Gastrocnemius medialis (tissue), 4 donors: ENCODE results near the gene CFI. TPM values are rescaled to one million over a fixed set of nuclear protein-coding genes. Genes with fewer than 3 reads are reported as not detected.

Source experiments
- ATAC-seq, 2 donors: fragments of 150-250 bp; one replicate each; pipeline ENCODE4 v1.9.1; 2016
- DNase-seq, 2 donors: peaks; one replicate each; pipeline ENCODE4 v3.0.0-alpha.2; 2019
- H3K27ac ChIP-seq, 4 donors: fragments of 200-600 bp; sonication (generic); 1 replicate in 1 of 4; 2 replicates in 3 of 4; pipeline ENCODE4 v1.5.1; 2016 to 2018; ENCODE audit warnings: mild to moderate bottlenecking in 2 of 4, moderate library complexity in 1 of 4
- H3K27me3 ChIP-seq, 3 donors: fragments of 200-600 bp; sonication (generic) in 2 of 3; 1 replicate in 1 of 3; 2 replicates in 2 of 3; pipeline versions ENCODE4 v1.5.1 to v1.6.0; 2016 to 2019; ENCODE audit warnings: mild to moderate bottlenecking in 1 of 3, moderate library complexity in 1 of 3
- H3K36me3 ChIP-seq, 2 donors: fragments of 200-600 bp; sonication (generic) in 1 of 2; one replicate each; pipeline ENCODE4 v1.5.1; 2017 to 2018
- H3K4me1 ChIP-seq, 2 donors: fragments of 200-600 bp; sonication (generic) in 1 of 2; one replicate each; pipeline ENCODE4 v1.5.1; 2016 to 2017; ENCODE audit warnings: mild to moderate bottlenecking in 2 of 2
- H3K4me3 ChIP-seq, 4 donors: fragments of 200-600 bp; sonication (generic) in 3 of 4; 1 replicate in 1 of 4; 2 replicates in 3 of 4; pipeline ENCODE4 v1.5.1; 2016 to 2019; ENCODE audit warnings: mild to moderate bottlenecking in 2 of 4
- H3K9me3 ChIP-seq, 3 donors: fragments of 200-600 bp; sonication (generic) in 2 of 3; 1 replicate in 1 of 3; 2 replicates in 2 of 3; pipeline ENCODE4 v1.5.1; 2016 to 2019
- POLR2A ChIP-seq, 2 donors: fragments of 450-650 bp; IDR thresholded peaks; one replicate each; pipeline ENCODE4 v1.6.1; 2017; ENCODE audit warnings: antibody characterized with exemption in 2 of 2, mild to moderate bottlenecking in 2 of 2, moderate library complexity in 2 of 2
- in situ Hi-C, 4 donors: fragments of 200-750 bp; cut with MboI; loops; one replicate each; pipeline versions ENCODE4 v1.15.0 to v1.8.0; 2017; ENCODE audit warnings: low sequenced_read_pairs in 4 of 4
- intact Hi-C: fragments of 100-400 bp; cut with DNase I; formaldehyde crosslinking; loops from one replicate; pipeline ENCODE4 v1.15.1; 2023; ENCODE audit warnings: low total_unique reads
- total RNA-seq, 4 donors: library from RNA; depleted of rRNA; stranded (reverse); fragments of >200 nt; gene quantifications; one replicate each; pipeline versions ENCODE4 v1.1.0 to v1.2.3, GENCODE V29; 2016
- TF ChIP-seq, protein P1 (sequence below), 5 experiments: fragments of 450-650 bp in 3 of 5; fragments of 200-600 bp in 2 of 5; sonication (generic) in 2 of 5; IDR thresholded peaks in 4 of 5; conservative IDR thresholded peaks in 1 of 5; 1 replicate in 4 of 5; 2 replicates in 1 of 5; pipeline ENCODE4 v1.5.1; 2016 to 2019; ENCODE audit warnings: antibody characterized with exemption in 5 of 5, mild to moderate bottlenecking in 3 of 5, moderate library complexity in 3 of 5

CFI gene
- total RNA-seq: 1 to 10 TPM; 1.1 to 3.7 (median 3.3) TPM

DNA sequence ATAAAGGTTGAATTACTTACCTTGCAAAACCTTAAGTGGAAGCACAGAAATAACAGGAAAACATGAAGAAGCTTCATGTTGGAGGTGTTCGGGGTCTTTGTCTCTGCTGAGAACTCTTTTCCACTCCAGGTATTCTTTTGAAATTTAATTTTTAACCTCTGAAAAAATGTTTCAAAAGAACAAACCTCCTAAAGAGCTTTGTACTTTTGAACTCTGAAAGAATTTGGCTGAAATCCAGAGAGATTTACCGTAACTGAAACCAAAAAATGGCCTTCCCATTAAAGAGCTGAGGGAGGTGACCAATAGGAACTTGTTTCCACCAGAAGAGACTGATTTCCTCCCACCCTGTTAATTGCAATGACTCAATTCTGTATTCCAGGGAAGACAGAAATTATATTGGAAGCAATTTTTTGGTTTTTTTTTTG, at the start of gene CFI:
TSS of gene CFI (minus strand) at position 105 of the 425 bp plus-strand sequence. CDS start at position 77, 28 bp downstream.
- Histone ChIP-seq H3K9me3 (no peaks in the 10 kb centered on the region), H3K27me3 (no peaks in the 10 kb centered on the region), H3K27ac (peak within 1 kb of the TSS in 3 of 4 donors; percentile 10 to 32 (median 25)), H3K36me3 (no peaks in the 10 kb centered on the region), H3K4me3 (peak within 1 kb of the TSS in 3 of 4 donors; percentile 28 to 35 (median 31)), H3K4me1 (no peaks in the 10 kb centered on the region)
- ATAC-seq (peak in 1 of 2 donors; percentile 47), DNase-seq (no peak)
- TF ChIP-seq, protein P1, sequence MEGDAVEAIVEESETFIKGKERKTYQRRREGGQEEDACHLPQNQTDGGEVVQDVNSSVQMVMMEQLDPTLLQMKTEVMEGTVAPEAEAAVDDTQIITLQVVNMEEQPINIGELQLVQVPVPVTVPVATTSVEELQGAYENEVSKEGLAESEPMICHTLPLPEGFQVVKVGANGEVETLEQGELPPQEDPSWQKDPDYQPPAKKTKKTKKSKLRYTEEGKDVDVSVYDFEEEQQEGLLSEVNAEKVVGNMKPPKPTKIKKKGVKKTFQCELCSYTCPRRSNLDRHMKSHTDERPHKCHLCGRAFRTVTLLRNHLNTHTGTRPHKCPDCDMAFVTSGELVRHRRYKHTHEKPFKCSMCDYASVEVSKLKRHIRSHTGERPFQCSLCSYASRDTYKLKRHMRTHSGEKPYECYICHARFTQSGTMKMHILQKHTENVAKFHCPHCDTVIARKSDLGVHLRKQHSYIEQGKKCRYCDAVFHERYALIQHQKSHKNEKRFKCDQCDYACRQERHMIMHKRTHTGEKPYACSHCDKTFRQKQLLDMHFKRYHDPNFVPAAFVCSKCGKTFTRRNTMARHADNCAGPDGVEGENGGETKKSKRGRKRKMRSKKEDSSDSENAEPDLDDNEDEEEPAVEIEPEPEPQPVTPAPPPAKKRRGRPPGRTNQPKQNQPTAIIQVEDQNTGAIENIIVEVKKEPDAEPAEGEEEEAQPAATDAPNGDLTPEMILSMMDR (IDR thresholded peaks at IDR 0.05 in 4 of 5, conservative IDR thresholded peaks at IDR 0.05 in 1 of 5): no peak
- no peak for TF ChIP-seq POLR2A (IDR thresholded peaks at IDR 0.05)
- intact Hi-C loops: no loop called here
- in situ Hi-C loops: loop anchor here in 2 of 4 donors (10.0 to 25.0 kb wide), 2 partner anchors 90 to 377 kb away; partner anchors contain the start of gene CASP6 (in 1 of the 2)

DNA sequence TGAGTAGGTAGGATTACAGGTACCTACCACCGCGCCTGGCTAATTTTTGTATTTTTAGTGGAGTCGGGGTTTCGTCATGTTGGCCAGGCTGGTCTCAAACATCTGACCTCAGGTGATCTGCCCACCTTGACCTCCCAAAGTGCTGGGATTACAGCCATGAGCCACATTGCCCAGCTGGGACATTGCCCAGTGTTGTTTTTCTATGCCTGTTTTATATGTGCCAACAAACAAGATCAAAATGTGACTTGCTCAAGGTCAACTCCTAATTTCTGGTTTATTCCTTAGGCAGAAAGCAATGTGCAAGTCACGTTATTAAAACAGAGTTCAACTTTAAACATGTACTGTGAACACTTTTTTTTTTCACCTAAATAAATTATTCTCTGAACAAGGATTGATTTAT, 48.8 kb upstream of the CFI start:
- H3K4me1 ChIP-seq: no peaks in the 10 kb centered on the region
- H3K36me3 ChIP-seq: no peaks in the 10 kb centered on the region
- H3K9me3 ChIP-seq: no peaks in the 10 kb centered on the region
- ATAC-seq: no peak
- H3K27ac ChIP-seq: no peak overlapping the region
- TF ChIP-seq, protein P1 (IDR thresholded peaks at IDR 0.05 in 4 of 5, conservative IDR thresholded peaks at IDR 0.05 in 1 of 5): no peak
- TF ChIP-seq POLR2A (IDR thresholded peaks at IDR 0.05): no peak
- intact Hi-C loops (no loop called here), in situ Hi-C loops (no loop called here)
- DNase-seq: no peak
- no peaks in the 10 kb centered on the region for H3K27me3 ChIP-seq
- no peak overlapping the region for H3K4me3 ChIP-seq

DNA sequence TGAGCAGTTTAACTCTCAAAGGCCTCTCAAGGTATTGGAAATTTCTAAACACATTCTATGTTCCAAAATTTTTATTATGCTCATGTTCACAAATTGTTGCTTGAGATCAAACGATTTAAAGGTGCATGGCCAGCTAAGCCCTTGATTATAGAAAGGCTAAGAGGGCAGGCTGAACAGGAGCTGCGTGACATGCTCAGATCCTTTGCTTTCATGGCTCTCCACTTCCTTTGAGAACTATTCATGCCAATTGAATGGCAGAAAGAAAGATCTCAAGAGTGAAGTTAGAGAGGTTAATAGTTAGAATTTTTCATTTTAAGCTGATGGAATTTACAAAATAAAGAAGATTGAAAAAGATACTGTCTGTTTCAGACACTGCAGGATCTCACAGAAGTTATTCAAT, 46.7 kb upstream of the CFI start:
- no peaks in the 10 kb centered on the region for H3K9me3 ChIP-seq
- TF ChIP-seq, protein P1 (IDR thresholded peaks at IDR 0.05 in 4 of 5, conservative IDR thresholded peaks at IDR 0.05 in 1 of 5): no peak
- no peak for TF ChIP-seq POLR2A (IDR thresholded peaks at IDR 0.05)
- ATAC-seq (no peak), DNase-seq (no peak)
- H3K4me3 ChIP-seq: no peak overlapping the region
- H3K36me3 ChIP-seq: no peaks in the 10 kb centered on the region
- intact Hi-C loops: no loop called here
- in situ Hi-C loops: no loop called here
- no peaks in the 10 kb centered on the region for H3K27me3 ChIP-seq
- H3K27ac ChIP-seq: no peak overlapping the region
- no peaks in the 10 kb centered on the region for H3K4me1 ChIP-seq

DNA sequence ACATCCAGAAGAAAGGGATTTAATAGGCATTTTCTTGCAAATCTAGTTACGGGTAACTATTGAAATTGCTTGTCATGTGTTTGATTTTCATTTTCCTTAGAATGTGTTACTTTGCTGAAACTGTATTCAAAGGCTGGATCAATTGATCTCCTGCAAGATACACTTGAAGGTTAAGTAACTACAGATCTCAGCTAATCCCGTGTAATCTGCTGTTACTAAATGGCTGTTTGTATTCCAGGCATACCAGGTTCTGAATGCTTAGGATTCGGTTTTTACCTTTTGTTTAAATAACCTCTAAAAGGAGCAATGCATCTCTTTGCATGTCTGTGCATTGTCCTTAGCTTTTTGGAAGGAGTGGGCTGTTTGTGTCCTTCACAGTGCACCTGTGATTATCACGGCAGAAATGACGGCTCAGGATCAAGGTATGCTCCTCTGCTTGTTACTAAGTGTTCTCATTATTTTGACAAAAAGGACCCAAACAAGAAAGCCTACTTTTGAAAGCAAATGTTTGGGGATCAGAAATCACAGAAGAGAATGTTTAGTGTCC, 46.2 kb upstream of the CFI start, which contains the start of gene LRIT3:
TSS of gene LRIT3 (plus strand) at position 212 of the 547 bp plus-strand sequence. CDS start at position 307, 95 bp downstream.
- ATAC-seq (no peak), DNase-seq (no peak)
- Histone ChIP-seq H3K4me3 (no peak within 1 kb of the TSS), H3K4me1 (no peaks in the 10 kb centered on the region), H3K9me3 (no peaks in the 10 kb centered on the region), H3K27me3 (no peaks in the 10 kb centered on the region), H3K27ac (no peak within 1 kb of the TSS), H3K36me3 (no peaks in the 10 kb centered on the region)
- in situ Hi-C loops: no loop called here
- no peak for TF ChIP-seq POLR2A (IDR thresholded peaks at IDR 0.05)
- TF ChIP-seq, protein P1 (IDR thresholded peaks at IDR 0.05 in 4 of 5, conservative IDR thresholded peaks at IDR 0.05 in 1 of 5): no peak
- intact Hi-C loops: no loop called here
